ENCODE data around the gene SRSF1. TPM values are rescaled to one million over a fixed set of nuclear protein-coding genes. Genes with fewer than 3 reads are reported as not detected.

SRSF1 gene
- total and polyA plus RNA-seq, 7 donors: 61.2 to 141 (median 98.8) TPM

- no peaks in the 10 kb centered on the region for H3K27me3 ChIP-seq (ENCODE audit: insufficient read depth in 3 of 3, low read length in 2 of 3)
- intact Hi-C loops (cut with DNase I): loop anchor here (2.0 to 10.0 kb wide), 3 partner anchors 109 to 867 kb away; no protein-coding TSS in a partner anchor
- H3K36me3 ChIP-seq (ENCODE audit: insufficient read depth in 1 of 2, low read depth in 1 of 2): peaks cover 0 to under 1% of the 10 kb centered on the region in 2 donors
- H3K4me3 ChIP-seq: no peak overlapping the region
- TF ChIP-seq CTCF (IDR thresholded peaks at IDR 0.05): no peak
- peaks cover 71% of the 10 kb centered on the region for H3K4me1 ChIP-seq
- H3K27ac ChIP-seq: peak overlapping the region; percentile 94
- DNase-seq (no peak), ATAC-seq (no peak)
- H3K9me3 ChIP-seq: no peaks in the 10 kb centered on the region
Measured at GRCh38 chr17:57991537-57991936, 15.5 kb downstream of the SRSF1 start.

- 79 to 81% (median 80%) methylated on average over 2 of the region's 2 CpGs for WGBS, 3 donors
- no peak overlapping the region for H3K4me3 ChIP-seq
- no peak for TF ChIP-seq CTCF (IDR thresholded peaks at IDR 0.05)
- peaks cover 78% of the 10 kb centered on the region for H3K4me1 ChIP-seq
- no peak for DNase-seq
- intact Hi-C loops (cut with DNase I): loop anchor here (2.0 to 10.0 kb wide), 3 partner anchors 108 to 865 kb away; no protein-coding TSS in a partner anchor
- H3K27me3 ChIP-seq (ENCODE audit: insufficient read depth in 3 of 3, low read length in 2 of 3): no peaks in the 10 kb centered on the region
- H3K9me3 ChIP-seq: no peaks in the 10 kb centered on the region
- no peaks in the 10 kb centered on the region for H3K36me3 ChIP-seq (ENCODE audit: insufficient read depth in 1 of 2, low read depth in 1 of 2)
- peak overlapping the region; percentile 94 for H3K27ac ChIP-seq
- ATAC-seq: no peak
Measured at GRCh38 chr17:57990037-57990436, 17.0 kb downstream of the SRSF1 start.

- Histone ChIP-seq H3K4me1 (peaks cover 78% of the 10 kb centered on the region), H3K36me3 (ENCODE audit: insufficient read depth in 1 of 2, low read depth in 1 of 2) (no peaks in the 10 kb centered on the region), H3K27ac (peak overlapping the region; percentile 94), H3K4me3 (peak overlapping the region; percentile 86), H3K27me3 (ENCODE audit: insufficient read depth in 3 of 3, low read length in 2 of 3) (no peaks in the 10 kb centered on the region), H3K9me3 (no peaks in the 10 kb centered on the region)
- 0 to 1% (median 1%) methylated on average over 26 to 54 of the region's 54 CpGs for WGBS, 3 donors
- intact Hi-C loops (cut with DNase I): loop anchor here in 1 of 2 donors (5.0 kb wide), 2 partner anchors 41 to 96 kb away; no protein-coding TSS in a partner anchor
- no peak for TF ChIP-seq CTCF (IDR thresholded peaks at IDR 0.05)
- ATAC-seq: peak; percentile 72 to 76 (median 74)
- DNase-seq: peak; percentile 80 to 91
Measured at GRCh38 chr17:57988301-57989250, 18.5 kb downstream of the SRSF1 start.

- Histone ChIP-seq H3K9me3 (no peaks in the 10 kb centered on the region), H3K27me3 (ENCODE audit: insufficient read depth in 3 of 3, low read length in 2 of 3) (no peaks in the 10 kb centered on the region), H3K4me3 (peak within 1 kb of the TSS; percentile 86), H3K27ac (peak within 1 kb of the TSS; percentile 94), H3K4me1 (peaks cover 78% of the 10 kb centered on the region), H3K36me3 (ENCODE audit: insufficient read depth in 1 of 2, low read depth in 1 of 2) (peaks cover 0 to under 1% of the 10 kb centered on the region in 2 donors)
- WGBS, 3 donors: 0% methylated on average over 18 to 74 of the region's 74 CpGs
- intact Hi-C loops (cut with DNase I): loop anchor here (1.0 to 5.0 kb wide), 4 partner anchors 39 to 95 kb away; no protein-coding TSS in a partner anchor
- no peak for TF ChIP-seq CTCF (IDR thresholded peaks at IDR 0.05)
- ATAC-seq: peak; percentile 63 to 72 (median 67)
- peak; percentile 85 to 92 for DNase-seq
Measured at GRCh38 chr17:57987581-57988300, 19.3 kb downstream of the SRSF1 start, which contains the start of gene VEZF1. TSS of gene VEZF1 (minus strand) at chr17:57988254. CDS start at chr17:57988111, 143 bp downstream.
